Skeletal muscle satellite cell (primary cell): ENCODE measurements around the gene CALHM3.

Experiments
- H3K27me3 ChIP-seq: 2 replicates; pipeline ENCODE4 v1.7.0; 2013; ENCODE audit warnings: low read length; ENCODE audit not compliant: control insufficient read depth, insufficient read depth
- H3K36me3 ChIP-seq: 2 replicates; pipeline ENCODE4 v1.7.0; 2013; ENCODE audit warnings: mild to moderate bottlenecking, control low read depth, low read length; ENCODE audit not compliant: insufficient read depth
- H3K4me1 ChIP-seq: 2 replicates; pipeline ENCODE4 v1.7.0; 2013; ENCODE audit warnings: low read length; ENCODE audit not compliant: control insufficient read depth, insufficient read depth
- H3K4me2 ChIP-seq: 2 replicates; pipeline ENCODE4 v1.7.0; 2013; ENCODE audit warnings: mild to moderate bottlenecking, low read length
- H3K4me3 ChIP-seq: 2 replicates; pipeline ENCODE4 v1.7.0; 2013; ENCODE audit warnings: low read length
- H3K9ac ChIP-seq: 2 replicates; pipeline ENCODE4 v1.7.0; 2013; ENCODE audit warnings: mild to moderate bottlenecking, low read depth, low read length, moderate library complexity
- H3K9me3 ChIP-seq: replicated peaks from 2 replicates; pipeline ENCODE4 v1.7.0; 2013; ENCODE audit warnings: mild to moderate bottlenecking, control low read depth, low read length

The CALHM3 gene

DNA sequence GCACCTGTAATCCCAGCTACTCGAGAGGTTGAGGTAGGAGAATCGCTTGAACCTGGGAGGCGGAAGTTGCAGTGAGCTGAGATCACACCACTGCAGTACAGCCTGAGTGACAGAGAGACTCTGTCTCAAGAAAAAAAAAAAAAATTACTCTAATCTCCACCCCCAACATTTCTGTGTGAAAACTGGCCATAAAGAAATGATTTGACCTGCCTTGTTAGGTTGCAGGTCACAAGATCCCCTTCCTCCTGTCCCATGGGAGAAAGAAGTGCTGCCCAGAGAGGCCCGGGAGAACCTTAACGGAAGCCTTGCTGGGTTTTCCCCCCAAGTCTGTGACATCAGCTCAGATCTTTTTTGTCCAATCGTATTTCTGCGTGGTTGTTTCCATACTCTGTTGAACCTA lies 11.6 kb downstream of the CALHM3 start:
- no peak overlapping the region for H3K9ac ChIP-seq
- no peak overlapping the region for H3K4me3 ChIP-seq
- peaks cover 23% of the 10 kb centered on the region for H3K27me3 ChIP-seq
- no peak overlapping the region for H3K4me2 ChIP-seq
- no peaks in the 10 kb centered on the region for H3K36me3 ChIP-seq
- H3K9me3 ChIP-seq: no peaks in the 10 kb centered on the region
- H3K4me1 ChIP-seq: peaks cover 7% of the 10 kb centered on the region

DNA sequence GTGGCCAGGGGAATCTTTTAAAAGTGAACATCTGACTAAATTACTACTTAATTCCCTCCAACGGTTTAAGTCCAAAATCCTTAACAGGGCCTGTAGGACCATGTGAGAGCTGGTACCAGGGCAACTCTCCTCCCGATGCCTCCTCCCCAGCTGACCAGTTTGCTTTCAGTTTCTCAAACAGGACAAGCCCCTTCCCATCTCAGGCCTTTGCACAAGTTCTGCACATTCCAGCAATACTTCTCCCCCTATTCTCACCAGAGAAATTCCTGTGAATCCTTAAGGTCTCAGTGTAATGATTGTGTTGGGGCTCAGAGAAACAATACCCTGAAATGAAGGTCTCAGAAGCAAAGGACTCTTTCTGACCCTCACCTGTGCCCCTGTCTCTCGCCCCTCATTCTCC lies 12.3 kb downstream of the CALHM3 start:
- no peaks in the 10 kb centered on the region for H3K36me3 ChIP-seq
- H3K4me3 ChIP-seq: no peak overlapping the region
- H3K9ac ChIP-seq: no peak overlapping the region
- peaks cover 25% of the 10 kb centered on the region for H3K27me3 ChIP-seq
- H3K4me1 ChIP-seq: peaks cover 7% of the 10 kb centered on the region
- H3K9me3 ChIP-seq: no peaks in the 10 kb centered on the region
- no peak overlapping the region for H3K4me2 ChIP-seq

DNA sequence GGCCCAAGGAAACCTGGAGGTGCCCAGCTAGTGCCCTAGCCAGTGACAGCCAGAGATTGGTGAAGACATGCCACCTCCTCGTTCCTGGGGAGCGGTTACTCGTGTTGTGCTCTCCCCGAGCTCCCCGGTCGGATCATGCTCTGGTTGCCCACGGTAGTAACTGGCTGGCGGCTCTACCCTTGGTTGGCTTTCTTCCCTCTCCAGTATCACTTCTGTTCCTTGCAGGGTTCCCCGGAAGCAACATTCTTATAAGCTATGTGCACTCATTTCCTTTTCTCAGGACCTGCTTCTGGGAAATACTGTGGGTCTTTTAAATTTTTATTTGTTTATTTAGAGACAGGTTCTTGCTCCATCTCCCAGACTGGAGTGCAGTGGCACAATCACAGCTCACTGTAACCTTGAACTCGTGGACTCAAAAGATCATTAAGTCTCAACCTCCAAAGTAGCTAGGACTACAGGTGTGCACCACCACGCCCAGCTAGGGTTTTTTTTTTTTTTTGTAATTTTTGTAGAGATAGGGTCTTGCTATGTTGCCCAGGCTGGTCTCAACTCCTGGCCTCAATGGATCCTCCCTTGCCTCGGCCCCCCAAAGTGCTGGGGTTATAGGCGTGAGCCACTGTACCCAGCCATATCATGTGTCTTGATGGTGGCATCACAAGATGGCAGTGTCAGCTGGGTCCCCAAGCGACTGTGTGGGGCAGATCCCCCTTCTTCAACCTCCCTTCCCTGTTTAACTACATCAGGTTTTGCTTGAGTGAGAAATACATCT lies 13.4 kb downstream of the CALHM3 start:
- Histone ChIP-seq H3K9ac (no peak overlapping the region), H3K4me3 (no peak overlapping the region), H3K36me3 (no peaks in the 10 kb centered on the region), H3K4me1 (no peaks in the 10 kb centered on the region), H3K27me3 (peaks cover 25% of the 10 kb centered on the region), H3K9me3 (no peaks in the 10 kb centered on the region), H3K4me2 (no peak overlapping the region)

DNA sequence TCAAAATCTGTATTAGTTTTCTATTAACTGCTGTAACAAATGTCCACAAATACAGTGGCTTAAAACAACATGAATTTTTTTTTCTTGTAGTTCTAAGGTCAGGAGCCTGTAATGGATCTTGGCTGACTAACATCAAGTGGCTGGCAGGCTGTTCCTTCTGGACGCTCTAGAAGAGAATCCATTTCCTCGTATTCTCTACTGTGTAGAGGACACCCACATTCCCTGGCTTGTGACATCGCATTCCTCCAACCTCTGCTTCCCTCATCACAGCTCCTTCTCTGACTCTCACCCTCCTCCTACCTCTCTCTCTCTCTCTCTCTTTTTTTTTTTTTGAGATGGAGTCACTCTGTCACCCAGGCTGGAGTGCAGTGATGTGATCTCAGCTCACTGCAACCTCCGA lies 15.5 kb downstream of the CALHM3 start:
- Histone ChIP-seq H3K4me1 (no peaks in the 10 kb centered on the region), H3K9me3 (no peaks in the 10 kb centered on the region)

DNA sequence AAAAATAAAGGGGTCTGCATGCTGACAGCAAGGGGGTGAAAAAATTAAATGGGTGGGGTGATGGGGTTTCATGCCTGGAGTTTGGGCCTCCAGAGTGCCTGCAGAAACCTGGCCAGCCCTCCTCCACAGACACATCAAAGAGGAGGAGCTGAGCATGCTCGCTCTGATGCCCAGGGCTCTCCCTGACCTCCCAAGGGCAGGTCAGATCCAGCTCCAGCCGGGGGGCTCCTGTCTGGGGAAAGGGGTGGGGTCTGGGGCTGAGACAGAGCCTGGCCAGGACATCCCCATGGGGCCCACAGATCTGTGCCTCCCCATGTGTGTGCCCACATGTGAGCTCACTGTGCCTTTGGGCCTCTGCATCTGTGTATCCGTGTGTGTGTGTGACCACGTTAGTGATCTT lies 19.4 kb downstream of the CALHM3 start:
- no peak overlapping the region for H3K4me3 ChIP-seq
- no peaks in the 10 kb centered on the region for H3K4me1 ChIP-seq
- no peak overlapping the region for H3K4me2 ChIP-seq

More for the DNA sequence above, 15.5 kb downstream of the CALHM3 start:
- H3K4me2 ChIP-seq: no peak overlapping the region
- no peak overlapping the region for H3K4me3 ChIP-seq
- peaks cover 17% of the 10 kb centered on the region for H3K27me3 ChIP-seq
- H3K36me3 ChIP-seq: no peaks in the 10 kb centered on the region
- no peak overlapping the region for H3K9ac ChIP-seq

DNA sequence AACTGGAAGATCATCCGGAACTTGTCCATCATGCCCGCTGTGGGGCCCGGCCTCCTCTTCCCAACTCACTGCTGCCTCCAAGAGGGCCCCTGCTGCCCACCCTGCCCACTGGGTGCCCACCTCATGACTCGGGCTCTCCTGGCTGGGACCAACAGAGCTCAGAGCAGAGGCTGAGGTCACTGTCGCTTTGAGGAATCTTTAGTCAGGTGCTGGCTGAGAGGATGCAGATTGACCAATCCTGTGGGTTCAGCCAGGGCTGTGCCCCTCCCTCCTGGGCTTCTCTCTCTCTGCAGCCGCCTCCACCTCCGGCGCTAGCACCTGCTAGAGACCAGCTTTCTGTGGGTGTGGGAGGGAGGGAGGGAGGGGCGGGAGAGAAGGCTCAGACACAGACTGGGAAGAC lies 20.3 kb downstream of the CALHM3 start, which contains the start of gene CALHM1:
CALHM1 (minus strand) TSS at position 181 of the 400 bp plus-strand sequence; CDS start at position 32, 149 bp downstream.
- Histone ChIP-seq H3K36me3 (no peaks in the 10 kb centered on the region), H3K27me3 (peaks cover 3% of the 10 kb centered on the region), H3K9ac (no peak within 1 kb of the TSS), H3K4me2 (no peak within 1 kb of the TSS), H3K9me3 (no peaks in the 10 kb centered on the region), H3K4me1 (no peaks in the 10 kb centered on the region), H3K4me3 (no peak within 1 kb of the TSS)

More for the DNA sequence above, 19.4 kb downstream of the CALHM3 start:
- Histone ChIP-seq H3K9me3 (no peaks in the 10 kb centered on the region), H3K9ac (no peak overlapping the region), H3K36me3 (no peaks in the 10 kb centered on the region), H3K27me3 (peaks cover 11% of the 10 kb centered on the region)

DNA sequence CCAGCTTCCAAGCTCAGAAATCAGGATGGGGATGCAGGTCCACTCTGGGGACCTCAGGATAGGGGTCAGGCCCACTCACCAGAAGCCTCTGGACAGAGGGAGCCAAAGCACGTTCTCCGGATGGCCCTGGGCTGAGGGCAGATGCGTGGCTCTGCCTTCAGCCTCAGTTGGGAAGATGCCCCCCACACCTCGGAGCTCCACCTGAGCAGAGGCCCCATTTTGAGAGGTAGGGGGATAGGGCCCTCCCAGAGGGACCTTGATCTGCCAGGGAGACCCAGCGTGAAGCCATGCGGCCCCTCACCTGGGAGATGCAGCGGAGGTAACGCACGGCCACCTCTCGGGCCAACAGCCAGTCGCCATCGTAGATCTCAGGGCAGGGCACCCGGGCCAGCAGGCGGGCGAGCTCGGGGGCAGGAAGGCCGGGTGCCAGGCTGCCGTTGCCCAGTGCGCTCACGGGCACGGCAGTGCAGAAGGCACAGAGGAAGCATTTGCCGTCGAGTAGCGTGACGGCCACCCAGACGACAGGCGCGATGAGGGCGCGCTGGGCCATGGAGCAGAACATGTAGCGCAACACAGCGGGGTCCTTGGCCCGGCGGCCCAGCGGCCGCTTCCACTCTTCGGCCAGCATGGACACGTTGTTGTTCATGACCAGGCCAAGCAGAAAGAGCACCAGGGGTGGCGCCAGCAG lies 21.0 kb downstream of the CALHM3 start:
- H3K4me1 ChIP-seq: no peaks in the 10 kb centered on the region
- no peak overlapping the region for H3K4me3 ChIP-seq
- peaks cover 3% of the 10 kb centered on the region for H3K27me3 ChIP-seq
- H3K9me3 ChIP-seq: no peaks in the 10 kb centered on the region
- H3K9ac ChIP-seq: no peak overlapping the region
- H3K4me2 ChIP-seq: no peak overlapping the region
- H3K36me3 ChIP-seq: no peaks in the 10 kb centered on the region

DNA sequence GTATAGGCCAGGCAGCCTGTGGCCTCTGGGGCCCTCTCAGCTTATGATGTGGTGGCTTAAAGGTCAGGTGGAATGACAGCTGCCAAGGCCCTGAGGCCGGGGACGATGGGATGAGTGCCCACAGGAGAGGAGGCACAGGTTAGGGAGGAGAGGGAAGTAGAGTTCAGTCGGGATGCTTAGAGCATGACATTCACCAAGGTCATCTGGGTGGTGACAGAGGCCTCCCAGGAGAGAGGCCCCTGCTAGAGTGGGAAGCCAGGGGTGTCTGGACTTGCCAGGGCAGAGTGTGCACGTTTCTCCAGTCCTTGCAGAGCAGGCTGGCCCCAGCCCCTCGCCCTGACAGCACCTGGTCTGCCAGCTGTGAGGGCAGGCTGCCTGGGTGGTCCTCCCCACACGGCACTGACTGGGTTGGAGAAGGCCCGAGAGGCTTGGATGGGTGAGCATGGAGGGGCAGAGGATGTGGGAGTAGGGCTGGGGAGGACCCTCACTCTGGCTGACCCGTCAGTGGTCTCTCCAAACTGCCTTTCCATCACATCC lies 21.8 kb downstream of the CALHM3 start:
- H3K9me3 ChIP-seq: no peaks in the 10 kb centered on the region
- no peak overlapping the region for H3K4me2 ChIP-seq
- no peak overlapping the region for H3K9ac ChIP-seq
- H3K27me3 ChIP-seq: peaks cover under 1% of the 10 kb centered on the region
- H3K36me3 ChIP-seq: no peaks in the 10 kb centered on the region
- peaks cover 8% of the 10 kb centered on the region for H3K4me1 ChIP-seq
- H3K4me3 ChIP-seq: no peak overlapping the region

DNA sequence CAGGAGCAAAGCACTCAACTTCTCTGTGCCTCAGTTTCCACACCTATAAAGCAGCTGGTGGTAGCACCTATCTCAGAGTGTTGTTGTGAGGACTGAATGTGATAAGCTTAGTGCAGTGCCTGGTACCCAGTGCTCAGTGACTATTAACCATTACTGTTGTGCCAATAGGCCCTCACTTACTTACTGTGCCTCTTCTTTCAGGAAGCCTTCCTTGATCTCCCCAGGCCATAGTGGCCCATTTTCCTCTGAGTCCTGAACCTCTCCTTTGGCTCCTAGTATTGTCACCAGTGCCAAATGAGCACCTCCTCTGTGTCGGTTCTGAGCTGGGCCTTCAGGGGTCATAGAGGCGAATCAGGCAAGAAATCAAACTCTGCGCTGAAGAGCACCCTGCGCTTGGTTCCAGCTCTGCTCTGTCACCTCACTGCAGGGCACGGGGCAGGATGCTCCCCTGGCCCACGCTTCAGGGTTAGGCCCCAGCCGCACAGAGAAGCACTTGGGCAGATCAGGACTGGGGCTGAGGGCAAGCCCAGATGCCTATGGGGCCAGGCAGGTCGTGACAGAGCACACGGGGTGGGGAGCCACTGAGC lies 22.9 kb downstream of the CALHM3 start:
- no peaks in the 10 kb centered on the region for H3K36me3 ChIP-seq
- no peaks in the 10 kb centered on the region for H3K27me3 ChIP-seq
- H3K9ac ChIP-seq: no peak overlapping the region
- H3K4me1 ChIP-seq: peaks cover 10% of the 10 kb centered on the region
- no peak overlapping the region for H3K4me3 ChIP-seq
- no peak overlapping the region for H3K4me2 ChIP-seq
- no peaks in the 10 kb centered on the region for H3K9me3 ChIP-seq

DNA sequence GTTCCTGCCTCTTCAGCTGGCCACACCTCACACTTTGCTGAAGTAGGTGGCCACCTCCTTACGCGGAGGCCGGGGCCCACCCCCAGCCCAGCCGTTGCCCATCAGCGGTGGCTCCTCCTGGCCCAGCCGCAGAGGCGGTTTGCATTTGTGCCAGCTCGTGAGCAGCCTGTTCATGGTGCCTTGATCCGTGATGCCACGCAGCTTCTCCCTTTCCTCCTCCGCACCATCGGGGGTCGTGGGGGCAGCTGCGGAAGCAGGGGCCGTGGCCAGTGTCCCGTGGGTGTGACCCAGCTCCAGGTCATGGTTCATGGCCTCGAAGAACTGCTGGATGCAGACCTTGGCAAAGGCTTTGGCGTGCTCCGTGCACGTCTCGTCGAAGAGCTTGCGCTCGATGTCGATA lies 23.8 kb downstream of the CALHM3 start:
- Histone ChIP-seq H3K4me3 (no peak overlapping the region), H3K9me3 (no peaks in the 10 kb centered on the region), H3K36me3 (peaks cover 3% of the 10 kb centered on the region), H3K27me3 (no peaks in the 10 kb centered on the region), H3K4me2 (no peak overlapping the region), H3K9ac (no peak overlapping the region), H3K4me1 (peaks cover 19% of the 10 kb centered on the region)

DNA sequence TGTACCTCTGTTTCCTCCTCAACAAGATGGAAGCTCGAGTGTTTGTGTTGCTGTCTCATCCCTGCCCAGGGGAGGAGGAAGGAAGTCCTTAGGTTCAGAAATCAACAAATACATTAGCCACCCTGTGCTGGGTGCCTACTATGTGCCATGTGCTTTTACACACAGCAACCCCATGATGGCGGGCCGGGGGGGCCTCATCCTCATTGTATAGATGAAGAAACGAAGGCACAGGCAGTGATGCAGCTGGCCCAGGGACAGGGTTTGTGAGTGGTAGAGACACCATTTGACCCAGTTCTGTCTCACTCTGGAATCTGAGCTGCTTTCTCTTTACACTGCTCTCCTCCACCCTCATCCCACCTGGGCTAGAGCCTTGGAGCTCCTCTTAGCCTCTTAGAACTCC lies 25.0 kb downstream of the CALHM3 start:
- Histone ChIP-seq H3K9me3 (no peaks in the 10 kb centered on the region), H3K4me2 (no peak overlapping the region), H3K36me3 (peaks cover 15% of the 10 kb centered on the region), H3K27me3 (no peaks in the 10 kb centered on the region), H3K9ac (no peak overlapping the region), H3K4me3 (no peak overlapping the region), H3K4me1 (peaks cover 32% of the 10 kb centered on the region)
